Loucy (cell line): ENCODE results near the gene SCAANT1.

ENCODE experiments used
- H2AFZ ChIP-seq: fragments of 200-600 bp; sonication (generic); 2 replicates; pipeline ENCODE4 v1.6.0; 2016; ENCODE audit warnings: antibody characterized with exemption, mild to moderate bottlenecking, low read length, moderate library complexity
- H3F3A ChIP-seq: fragments of 200-600 bp; 2 replicates; pipeline ENCODE4 v1.6.0; 2016; ENCODE audit warnings: antibody characterized with exemption, low read depth, mild to moderate bottlenecking
- H3K27me3 ChIP-seq: fragments of 200-600 bp; sonication (generic); 2 replicates; pipeline ENCODE4 v1.6.1; 2014; ENCODE audit warnings: low read length, mild to moderate bottlenecking; ENCODE audit not compliant: insufficient read depth, poor library complexity, severe bottlenecking
- H3K36me3 ChIP-seq: fragments of 200-600 bp; sonication (generic); 2 replicates; pipeline ENCODE4 v1.6.1; 2016; ENCODE audit warnings: low read length; ENCODE audit not compliant: insufficient read depth
- H3K4me1 ChIP-seq: fragments of 200-600 bp; sonication (generic); 2 replicates; pipeline ENCODE4 v1.5.1; 2014; ENCODE audit warnings: low read length, mild to moderate bottlenecking; ENCODE audit not compliant: insufficient read depth, poor library complexity, severe bottlenecking
- H3K4me2 ChIP-seq: fragments of 200-600 bp; sonication (generic); 2 replicates; pipeline ENCODE4 v1.6.0; 2014; ENCODE audit warnings: antibody characterized with exemption, low read length, low read depth, mild to moderate bottlenecking; ENCODE audit not compliant: poor library complexity, severe bottlenecking
- H3K4me3 ChIP-seq: fragments of 200-600 bp; sonication (generic); 2 replicates; pipeline ENCODE4 v1.5.1; 2014; ENCODE audit warnings: low read length, mild to moderate bottlenecking, mixed read lengths; ENCODE audit not compliant: poor library complexity, severe bottlenecking
- H3K79me2 ChIP-seq: fragments of 200-600 bp; sonication (generic); 2 replicates; pipeline ENCODE4 v1.6.1; 2014; ENCODE audit warnings: low read length; ENCODE audit not compliant: insufficient read depth
- H3K9ac ChIP-seq: fragments of 200-600 bp; sonication (generic); 2 replicates; pipeline ENCODE4 v1.6.0; 2014; ENCODE audit warnings: mild to moderate bottlenecking, low read depth, low read length, moderate library complexity; ENCODE audit not compliant: poor library complexity, severe bottlenecking
- H3K9me2 ChIP-seq: fragments of 200-600 bp; sonication (generic); replicated peaks from 2 replicates; pipeline ENCODE4 v1.6.1; 2016; ENCODE audit warnings: low read depth, low read length, mixed read lengths
- H3K9me3 ChIP-seq: fragments of 200-600 bp; sonication (generic); 2 replicates; pipeline ENCODE4 v1.6.1; 2014; ENCODE audit warnings: mild to moderate bottlenecking, antibody characterized with exemption, low read length, low read depth; ENCODE audit not compliant: insufficient read depth
- H4K20me1 ChIP-seq: fragments of 200-600 bp; sonication (generic); 2 replicates; pipeline ENCODE4 v1.6.0; 2014; ENCODE audit warnings: antibody characterized with exemption, low read length, mild to moderate bottlenecking; ENCODE audit not compliant: insufficient read depth, poor library complexity, severe bottlenecking
- EZH2phosphoT487 ChIP-seq: fragments of 200-600 bp; IDR thresholded peaks from 2 replicates; pipeline ENCODE4 v1.6.1; 2018; ENCODE audit warnings: antibody characterized with exemption, mild to moderate bottlenecking, moderate library complexity, borderline replicate concordance
- TF ChIP-seq, protein P1 (sequence below): fragments of 200-600 bp; sonication (generic); conservative IDR thresholded peaks from 2 replicates; pipeline ENCODE4 v1.5.1; 2014; ENCODE audit warnings: mild to moderate bottlenecking, antibody characterized with exemption, low read length

Gene SCAANT1

DNA sequence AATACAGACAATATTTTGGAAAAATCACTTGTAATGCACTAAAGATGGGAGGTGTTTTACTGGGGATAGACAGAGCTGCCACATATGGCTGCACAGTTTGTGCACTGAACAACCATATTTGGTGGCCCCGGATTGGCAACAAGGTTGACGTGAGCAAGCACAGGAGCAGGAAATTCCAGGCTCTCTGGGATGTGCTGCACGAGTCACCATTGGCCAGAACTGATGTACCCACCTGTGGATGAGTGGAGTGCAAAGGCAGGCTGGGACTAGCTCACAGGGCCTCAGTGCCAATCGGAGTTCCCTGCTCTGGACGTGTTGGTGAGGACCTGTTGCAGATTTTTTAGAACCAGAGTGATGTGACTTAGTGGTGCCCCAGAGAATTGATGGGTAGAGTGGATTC is 42.0 kb upstream of the SCAANT1 start:
- Histone ChIP-seq H2AFZ (no peak overlapping the region), H3F3A (no peaks in the 10 kb centered on the region), H3K4me1 (peaks cover 7% of the 10 kb centered on the region), H3K4me3 (no peak overlapping the region), H3K27me3 (no peaks in the 10 kb centered on the region), H3K4me2 (no peak overlapping the region), H3K9me2 (no peaks in the 10 kb centered on the region), H3K9me3 (no peaks in the 10 kb centered on the region), H3K36me3 (peaks cover 38% of the 10 kb centered on the region), H3K79me2 (peaks cover 58% of the 10 kb centered on the region), H3K9ac (no peak overlapping the region), H4K20me1 (peaks cover 21% of the 10 kb centered on the region)
- TF ChIP-seq EZH2phosphoT487, result no peak
- TF ChIP-seq, protein P1, sequence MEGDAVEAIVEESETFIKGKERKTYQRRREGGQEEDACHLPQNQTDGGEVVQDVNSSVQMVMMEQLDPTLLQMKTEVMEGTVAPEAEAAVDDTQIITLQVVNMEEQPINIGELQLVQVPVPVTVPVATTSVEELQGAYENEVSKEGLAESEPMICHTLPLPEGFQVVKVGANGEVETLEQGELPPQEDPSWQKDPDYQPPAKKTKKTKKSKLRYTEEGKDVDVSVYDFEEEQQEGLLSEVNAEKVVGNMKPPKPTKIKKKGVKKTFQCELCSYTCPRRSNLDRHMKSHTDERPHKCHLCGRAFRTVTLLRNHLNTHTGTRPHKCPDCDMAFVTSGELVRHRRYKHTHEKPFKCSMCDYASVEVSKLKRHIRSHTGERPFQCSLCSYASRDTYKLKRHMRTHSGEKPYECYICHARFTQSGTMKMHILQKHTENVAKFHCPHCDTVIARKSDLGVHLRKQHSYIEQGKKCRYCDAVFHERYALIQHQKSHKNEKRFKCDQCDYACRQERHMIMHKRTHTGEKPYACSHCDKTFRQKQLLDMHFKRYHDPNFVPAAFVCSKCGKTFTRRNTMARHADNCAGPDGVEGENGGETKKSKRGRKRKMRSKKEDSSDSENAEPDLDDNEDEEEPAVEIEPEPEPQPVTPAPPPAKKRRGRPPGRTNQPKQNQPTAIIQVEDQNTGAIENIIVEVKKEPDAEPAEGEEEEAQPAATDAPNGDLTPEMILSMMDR, result no peak

DNA sequence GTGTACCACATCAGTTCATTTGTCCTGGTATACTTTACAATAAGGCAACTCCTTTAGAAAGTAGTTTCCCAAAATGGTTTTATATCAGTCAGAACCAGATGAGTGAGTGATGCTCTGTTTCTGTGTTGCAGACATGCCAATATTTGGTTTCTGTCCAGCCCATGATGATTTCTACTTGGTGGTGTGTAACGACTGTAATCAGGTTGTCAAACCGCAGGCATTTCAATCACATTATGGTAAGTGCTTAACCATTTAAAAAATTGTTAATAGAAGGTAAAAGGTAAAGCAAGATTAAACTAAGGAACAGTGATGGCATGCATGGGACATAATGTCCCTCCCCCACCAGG is 40.0 kb upstream of the SCAANT1 start:
- Histone ChIP-seq H3K9me3 (no peaks in the 10 kb centered on the region), H3F3A (no peaks in the 10 kb centered on the region), H3K79me2 (peaks cover 55% of the 10 kb centered on the region), H2AFZ (no peak overlapping the region), H4K20me1 (peaks cover 15% of the 10 kb centered on the region), H3K9me2 (no peaks in the 10 kb centered on the region), H3K4me1 (no peaks in the 10 kb centered on the region), H3K4me2 (no peak overlapping the region), H3K9ac (no peak overlapping the region), H3K36me3 (peaks cover 38% of the 10 kb centered on the region), H3K4me3 (no peak overlapping the region), H3K27me3 (no peaks in the 10 kb centered on the region)
- TF ChIP-seq, protein P1, result no peak
- TF ChIP-seq EZH2phosphoT487, result no peak

DNA sequence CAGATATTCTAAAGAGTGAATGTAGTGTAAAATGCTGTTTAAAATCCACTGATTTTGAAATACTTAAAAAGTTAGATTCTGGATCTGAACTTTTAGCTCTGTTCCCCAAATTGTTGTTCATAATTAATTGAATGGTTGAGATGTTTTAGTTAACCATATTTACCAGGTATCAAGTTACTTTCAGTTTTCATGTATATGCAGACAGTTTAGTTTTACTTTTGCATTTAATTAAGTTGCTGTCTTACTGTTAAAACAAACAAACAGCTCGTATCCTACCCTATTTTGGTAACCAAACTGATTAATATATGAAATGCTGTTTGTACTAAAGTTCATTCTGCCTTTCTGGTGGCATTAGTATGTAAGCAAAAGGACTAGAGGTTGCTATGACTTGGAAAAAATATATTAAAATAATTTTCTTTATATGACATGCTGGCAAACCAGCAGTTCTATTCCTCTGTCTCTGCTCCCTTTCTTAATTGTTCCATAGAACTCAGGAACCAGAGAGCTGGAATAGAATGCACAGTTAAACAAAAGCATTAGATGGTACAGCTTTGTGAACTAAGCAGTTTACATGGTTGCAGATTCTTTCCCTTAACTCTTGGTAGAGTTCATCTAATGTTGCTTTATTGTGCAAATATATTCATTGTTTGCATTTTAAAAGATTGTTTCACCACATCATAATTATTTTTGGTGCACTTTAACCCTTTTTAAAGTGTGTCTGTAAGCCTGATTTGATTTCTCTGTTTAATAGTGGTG is 39.5 kb upstream of the SCAANT1 start:
- Histone ChIP-seq H3K9ac (no peak overlapping the region), H3K27me3 (no peaks in the 10 kb centered on the region), H2AFZ (no peak overlapping the region), H3K4me1 (no peaks in the 10 kb centered on the region), H3F3A (no peaks in the 10 kb centered on the region), H3K36me3 (peaks cover 34% of the 10 kb centered on the region), H3K4me3 (no peak overlapping the region), H3K9me2 (no peaks in the 10 kb centered on the region), H3K4me2 (no peak overlapping the region), H3K9me3 (no peaks in the 10 kb centered on the region), H4K20me1 (peaks cover 20% of the 10 kb centered on the region), H3K79me2 (peaks cover 56% of the 10 kb centered on the region)
- TF ChIP-seq, protein P1, result no peak
- no peak for TF ChIP-seq EZH2phosphoT487
